H9 (cell line): ENCODE results near the gene NLGN3. TPM values are rescaled to one million over a fixed set of nuclear protein-coding genes. Genes with fewer than 3 reads are reported as not detected.

Experiments used
- DNase-seq: peaks from one replicate; pipeline ENCODE4 v3.0.0-alpha.2; 2017
- H2AFZ ChIP-seq: one replicate; pipeline ENCODE4 v1.6.1; 2013; ENCODE audit warnings: mild to moderate bottlenecking, low read length, control low read depth, moderate library complexity
- H2AK5ac ChIP-seq: 2 replicates; pipeline ENCODE4 v1.6.1; 2013; ENCODE audit warnings: low read length, control low read depth, mixed read lengths; ENCODE audit not compliant: insufficient read length
- H2BK120ac ChIP-seq: one replicate; pipeline ENCODE4 v1.6.1; 2013; ENCODE audit warnings: low read depth, mild to moderate bottlenecking, low read length, control low read depth, inconsistent platforms; ENCODE audit not compliant: poor library complexity, severe bottlenecking
- H2BK12ac ChIP-seq: 2 replicates; pipeline ENCODE4 v1.6.1; 2013; ENCODE audit warnings: low read length, control low read depth, mixed read lengths, low read depth; ENCODE audit not compliant: insufficient read length
- H2BK15ac ChIP-seq: 2 replicates; pipeline ENCODE4 v1.6.1; 2013; ENCODE audit warnings: low read depth, low read length, control low read depth
- H2BK20ac ChIP-seq: one replicate; pipeline ENCODE4 v1.6.1; 2013; ENCODE audit warnings: low read depth, mild to moderate bottlenecking, low read length, control low read depth, inconsistent platforms; ENCODE audit not compliant: poor library complexity, severe bottlenecking
- H2BK5ac ChIP-seq: 2 replicates; pipeline ENCODE4 v1.6.1; 2013; ENCODE audit warnings: low read length, control low read depth, mixed read lengths; ENCODE audit not compliant: insufficient read length
- H3K14ac ChIP-seq: 2 replicates; pipeline ENCODE4 v1.6.1; 2013; ENCODE audit warnings: low read length, control low read depth; ENCODE audit not compliant: insufficient read depth
- H3K18ac ChIP-seq: 2 replicates; pipeline ENCODE4 v1.6.1; 2013; ENCODE audit warnings: low read depth, mild to moderate bottlenecking, mixed read lengths, low read length, control low read depth; ENCODE audit not compliant: insufficient read length
- H3K23ac ChIP-seq: 2 replicates; pipeline ENCODE4 v1.6.1; 2013; ENCODE audit warnings: low read length, control low read depth, mixed read lengths, low read depth; ENCODE audit not compliant: insufficient read length
- H3K23me2 ChIP-seq: 2 replicates; pipeline ENCODE4 v1.6.1; 2013; ENCODE audit warnings: low read depth, mild to moderate bottlenecking, mixed read lengths, low read length, control low read depth; ENCODE audit not compliant: insufficient read length, poor library complexity, severe bottlenecking
- H3K27ac ChIP-seq: 2 replicates; pipeline ENCODE4 v1.5.1; 2013; ENCODE audit warnings: low read length, control low read depth, mixed read lengths, low read depth; ENCODE audit not compliant: insufficient read length
- H3K27me3 ChIP-seq: 2 replicates; pipeline ENCODE4 v1.6.1; 2013; ENCODE audit warnings: low read length, control low read depth, inconsistent platforms; ENCODE audit not compliant: insufficient read depth
- H3K4ac ChIP-seq: 2 replicates; pipeline ENCODE4 v1.6.1; 2013; ENCODE audit warnings: low read depth, mild to moderate bottlenecking, control low read depth, inconsistent platforms, low read length, moderate library complexity
- H3K4me1 ChIP-seq: 2 replicates; pipeline ENCODE4 v1.6.1; 2013; ENCODE audit warnings: low read length, control low read depth, inconsistent platforms; ENCODE audit not compliant: insufficient read depth
- H3K4me2 ChIP-seq: 2 replicates; pipeline ENCODE4 v1.6.1; 2013; ENCODE audit warnings: low read length, control low read depth, mixed read lengths; ENCODE audit not compliant: insufficient read length, insufficient read depth
- H3K56ac ChIP-seq: 2 replicates; pipeline ENCODE4 v1.6.1; 2013; ENCODE audit warnings: low read depth, mild to moderate bottlenecking, mixed read lengths, low read length, control low read depth; ENCODE audit not compliant: insufficient read length
- H3K79me1 ChIP-seq: 2 replicates; pipeline ENCODE4 v1.6.1; 2013; ENCODE audit warnings: low read depth, mild to moderate bottlenecking, moderate library complexity, low read length, control low read depth, inconsistent platforms; ENCODE audit not compliant: insufficient read depth, poor library complexity, severe bottlenecking
- H3K79me2 ChIP-seq: 2 replicates; pipeline ENCODE4 v1.6.1; 2013; ENCODE audit warnings: low read length, control low read depth, inconsistent platforms; ENCODE audit not compliant: insufficient read depth
- H3K9ac ChIP-seq: 2 replicates; pipeline ENCODE4 v1.6.1; 2013; ENCODE audit warnings: low read length, control low read depth, mixed read lengths; ENCODE audit not compliant: insufficient read length; ENCODE audit errors: extremely low read depth
- H3K9me3 ChIP-seq: one replicate; pipeline ENCODE4 v1.6.1; 2013; ENCODE audit warnings: low read depth, low read length, inconsistent platforms; ENCODE audit not compliant: control insufficient read depth
- H3T11ph ChIP-seq: one replicate; pipeline ENCODE4 v1.6.1; 2013; ENCODE audit warnings: mild to moderate bottlenecking, low read length, control low read depth, inconsistent platforms
- H4K20me1 ChIP-seq: one replicate; pipeline ENCODE4 v1.6.1; 2013; ENCODE audit not compliant: control insufficient read depth, insufficient read length, insufficient read depth
- H4K5ac ChIP-seq: 2 replicates; pipeline ENCODE4 v1.6.1; 2013; ENCODE audit warnings: low read depth, mild to moderate bottlenecking, mixed read lengths, low read length, control low read depth; ENCODE audit not compliant: insufficient read length
- H4K8ac ChIP-seq: replicated peaks from 2 replicates; pipeline ENCODE4 v1.6.1; 2013; ENCODE audit warnings: low read length, control low read depth, mixed read lengths, low read depth; ENCODE audit not compliant: insufficient read length
- H4K91ac ChIP-seq: 2 replicates; pipeline ENCODE4 v1.6.1; 2013; ENCODE audit warnings: low read depth, mild to moderate bottlenecking, moderate library complexity, mixed read lengths, low read length, control low read depth; ENCODE audit not compliant: insufficient read length
- H3K27ac Mint-ChIP-seq, 3 experiments: 2 replicates in 2 of 3; 3 replicates in 1 of 3; pipeline ENCODE4 v1.8.0; 2020 to 2021; ENCODE audit warnings: mixed read lengths in 3 of 3, mild to moderate bottlenecking in 1 of 3, moderate library complexity in 1 of 3
- H3K27me3 Mint-ChIP-seq: 2 replicates; pipeline ENCODE4 v1.8.0; 2021; ENCODE audit warnings: low read depth, mild to moderate bottlenecking, moderate library complexity, mixed read lengths
- H3K36me3 Mint-ChIP-seq, 3 experiments: 2 replicates in 2 of 3; 3 replicates in 1 of 3; pipeline ENCODE4 v1.8.0; 2020 to 2021; ENCODE audit warnings: low read depth in 3 of 3, mixed read lengths in 3 of 3; ENCODE audit not compliant: insufficient read depth in 1 of 3
- H3K4me1 Mint-ChIP-seq, 2 experiments: 2 replicates each; pipeline ENCODE4 v1.8.0; 2020; ENCODE audit warnings: mixed read lengths in 2 of 2
- H3K4me3 Mint-ChIP-seq, 2 experiments: 2 replicates in 1 of 2; 3 replicates in 1 of 2; pipeline ENCODE4 v1.8.0; 2020 to 2021; ENCODE audit warnings: mild to moderate bottlenecking in 2 of 2, mixed read lengths in 2 of 2, moderate library complexity in 1 of 2
- H3K9me3 Mint-ChIP-seq, 2 experiments: 2 replicates in 1 of 2; 3 replicates in 1 of 2; pipeline ENCODE4 v1.8.0; 2020; ENCODE audit warnings: mild to moderate bottlenecking in 2 of 2, mixed read lengths in 2 of 2, moderate library complexity in 1 of 2
- WGBS: extraction: QIAGEN DNeasy Blood & Tissue Kit; methylation state at CpG from one replicate; pipeline ENCODE4 v1.1.7; 2013; ENCODE audit warnings: missing lambda C conversion rate, low lambda C conversion rate, mixed read lengths; ENCODE audit not compliant: insufficient read length; ENCODE audit errors: extremely low coverage; 5-methylcytosine and 5-hydroxymethylcytosine counted together
- total RNA-seq: library from RNA; stranded (reverse); gene quantifications from 2 replicates; pipeline ENCODE4 v1.2.1, GENCODE V29; 2021
- TF ChIP-seq, protein P1 (sequence below): fragments of 200-600 bp; sonication (generic); conservative IDR thresholded peaks from 3 replicates; pipeline ENCODE4 v1.8.0; 2021; ENCODE audit warnings: antibody characterized with exemption, mild to moderate bottlenecking

The NLGN3 gene
- total RNA-seq, 1 experiment from 2014 or later: 3.6 TPM

- no peak overlapping the region for H3K4me3 Mint-ChIP-seq
- Histone ChIP-seq H4K8ac (no peak overlapping the region), H3K23ac (no peak overlapping the region), H4K5ac (no peak overlapping the region), H4K91ac (no peak overlapping the region), H3K4ac (no peak overlapping the region), H2BK20ac (no peak overlapping the region), H4K20me1 (no peaks in the 10 kb centered on the region), H2BK15ac (no peak overlapping the region), H3K79me2 (no peaks in the 10 kb centered on the region), H3K27ac (no peak overlapping the region), H3K4me1 (no peaks in the 10 kb centered on the region), H3K14ac (no peak overlapping the region), H2BK5ac (no peak overlapping the region), H3K18ac (no peak overlapping the region), H3K4me2 (no peak overlapping the region), H3K23me2 (no peaks in the 10 kb centered on the region), H3K27me3 (no peaks in the 10 kb centered on the region), H3K79me1 (no peaks in the 10 kb centered on the region), H2BK12ac (no peak overlapping the region), H2AK5ac (no peak overlapping the region), H3K56ac (no peak overlapping the region), H3K9ac (no peak overlapping the region), H3T11ph (no peak overlapping the region), H2BK120ac (no peak overlapping the region), H3K9me3 (peaks cover 35% of the 10 kb centered on the region), H2AFZ (no peak overlapping the region)
- DNase-seq: no peak
- H3K27ac Mint-ChIP-seq: no peak overlapping the region
- peaks cover 9 to 12% of the 10 kb centered on the region in 2 experiments; a peak in 3 of 4 replicates for H3K4me1 Mint-ChIP-seq
- H3K36me3 Mint-ChIP-seq: peaks cover 4 to 24% (median 15%) of the 10 kb centered on the region in 3 experiments
- H3K9me3 Mint-ChIP-seq: peaks cover 72 to 74% of the 10 kb centered on the region in 2 experiments
- peaks cover 1% of the 10 kb centered on the region; the same call in 1 of the 2 replicates for H3K27me3 Mint-ChIP-seq
- whole genome bisulfite sequencing: no CpG with 5 or more reads among the region's 5 CpGs
- TF ChIP-seq, protein P1, sequence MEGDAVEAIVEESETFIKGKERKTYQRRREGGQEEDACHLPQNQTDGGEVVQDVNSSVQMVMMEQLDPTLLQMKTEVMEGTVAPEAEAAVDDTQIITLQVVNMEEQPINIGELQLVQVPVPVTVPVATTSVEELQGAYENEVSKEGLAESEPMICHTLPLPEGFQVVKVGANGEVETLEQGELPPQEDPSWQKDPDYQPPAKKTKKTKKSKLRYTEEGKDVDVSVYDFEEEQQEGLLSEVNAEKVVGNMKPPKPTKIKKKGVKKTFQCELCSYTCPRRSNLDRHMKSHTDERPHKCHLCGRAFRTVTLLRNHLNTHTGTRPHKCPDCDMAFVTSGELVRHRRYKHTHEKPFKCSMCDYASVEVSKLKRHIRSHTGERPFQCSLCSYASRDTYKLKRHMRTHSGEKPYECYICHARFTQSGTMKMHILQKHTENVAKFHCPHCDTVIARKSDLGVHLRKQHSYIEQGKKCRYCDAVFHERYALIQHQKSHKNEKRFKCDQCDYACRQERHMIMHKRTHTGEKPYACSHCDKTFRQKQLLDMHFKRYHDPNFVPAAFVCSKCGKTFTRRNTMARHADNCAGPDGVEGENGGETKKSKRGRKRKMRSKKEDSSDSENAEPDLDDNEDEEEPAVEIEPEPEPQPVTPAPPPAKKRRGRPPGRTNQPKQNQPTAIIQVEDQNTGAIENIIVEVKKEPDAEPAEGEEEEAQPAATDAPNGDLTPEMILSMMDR: no peak
These were observed 14.7 kb downstream of the NLGN3 start for GRCh38 chrX:71159335-71159734.
